K562 (cell line): ENCODE measurements around the gene MCL1. TPM values are rescaled to one million over a fixed set of nuclear protein-coding genes. Genes with fewer than 3 reads are reported as not detected.

Experiments
- BHLHE40 ChIP-seq: IDR thresholded peaks from 2 replicates; pipeline ENCODE4 v1.6.1; 2011; ENCODE audit warnings: low read length, improper control_type of control experiment
- CBX8 ChIP-seq: fragments of 200-600 bp; sonication (generic); IDR thresholded peaks from 2 replicates; pipeline ENCODE4 v1.6.1; 2012; ENCODE audit warnings: borderline replicate concordance, mixed run types, low read depth, mild to moderate bottlenecking, moderate library complexity, mixed read lengths, low read length, control low read depth, inconsistent platforms; ENCODE audit not compliant: poor library complexity, severe bottlenecking; ENCODE audit errors: extremely low read depth
- CCAR2 ChIP-seq: fragments of 200-400 bp; formaldehyde crosslinking; IDR thresholded peaks from 2 replicates; pipeline ENCODE4 v1.6.1; 2017; ENCODE audit warnings: mild to moderate bottlenecking, low read depth, low read length
- DIDO1 ChIP-seq: fragments of 450-650 bp; IDR thresholded peaks from 2 replicates; pipeline ENCODE4 v1.6.1; 2016; ENCODE audit warnings: low read depth, missing biosample characterization, missing genetic modification characterization
- ELK1 ChIP-seq: sonication (generic); formaldehyde crosslinking; IDR thresholded peaks from 2 replicates; pipeline ENCODE4 v1.8.1; 2022; ENCODE audit warnings: missing genetic modification reagents
- ELK3 ChIP-seq: fragments of 450-650 bp; formaldehyde crosslinking; IDR thresholded peaks from 2 replicates; pipeline ENCODE4 v1.4.0; 2020; ENCODE audit warnings: mild to moderate bottlenecking
- FUS ChIP-seq: fragments of 200-400 bp; formaldehyde crosslinking; optimal IDR thresholded peaks from 2 replicates; pipeline ENCODE3; 2017; ENCODE audit warnings: low read depth, low read length
- GTF3C2 ChIP-seq: IDR thresholded peaks from 3 replicates; pipeline ENCODE4 v1.6.1; 2011; ENCODE audit warnings: borderline replicate concordance, mild to moderate bottlenecking, moderate library complexity; ENCODE audit not compliant: insufficient read length; ENCODE audit errors: extremely low read depth
- HDAC6 ChIP-seq: IDR thresholded peaks from 2 replicates; pipeline ENCODE4 v1.6.1; 2012; ENCODE audit warnings: low read depth, mild to moderate bottlenecking, control low read depth, inconsistent platforms, low read length, moderate library complexity
- JUND ChIP-seq, 2 experiments: IDR thresholded peaks; 2 replicates in 1 of 2; 3 replicates in 1 of 2; pipeline ENCODE4 v1.6.1; 2011; ENCODE audit warnings: borderline replicate concordance in 2 of 2, low read depth in 2 of 2, low read length in 2 of 2, improper control_type of control experiment in 1 of 2, missing biosample characterization in 1 of 2, missing genetic modification characterization in 1 of 2, missing genetic modification reagents in 1 of 2
- PHF20 ChIP-seq: fragments of 450-650 bp; IDR thresholded peaks from 2 replicates; pipeline ENCODE4 v1.6.1; 2018; ENCODE audit not compliant: partially characterized antibody
- RUNX1 ChIP-seq: sonication (generic); IDR thresholded peaks from 2 replicates; pipeline ENCODE4 v1.6.1; 2016; ENCODE audit warnings: antibody characterized with exemption, low read depth
- SREBF2 ChIP-seq: sonication (generic); formaldehyde crosslinking; IDR thresholded peaks from 2 replicates; pipeline ENCODE4 v1.4.0; 2020; ENCODE audit warnings: mild to moderate bottlenecking, missing genetic modification reagents
- THRA ChIP-seq: fragments of 450-650 bp; IDR thresholded peaks from 2 replicates; pipeline ENCODE4 v1.6.1; 2017; ENCODE audit warnings: mild to moderate bottlenecking, moderate library complexity
- ZBTB5 ChIP-seq: fragments of 450-650 bp; IDR thresholded peaks from 2 replicates; pipeline ENCODE4 v1.6.1; 2017; ENCODE audit warnings: antibody characterized with exemption
- ZNF511 ChIP-seq: sonication (generic); formaldehyde crosslinking; IDR thresholded peaks from 2 replicates; pipeline ENCODE4 v1.8.0; 2022; ENCODE audit warnings: mild to moderate bottlenecking, missing genetic modification reagents
- ZZZ3 ChIP-seq: fragments of 450-650 bp; IDR thresholded peaks from 2 replicates; pipeline ENCODE4 v1.6.1; 2016; ENCODE audit warnings: antibody characterized with exemption, mild to moderate bottlenecking, moderate library complexity
- polyA plus RNA-seq, 8 experiments: library from polyadenylated mRNA; depleted of rRNA in 4 of 8; stranded (reverse) in 5 of 8; unstranded in 3 of 8; fragments of >200 nt; fragmentation: Nextera tagmentation in 2 of 8; fragmentation: Illumina TruSeq in 1 of 8; extraction: Ambion mirVana in 2 of 8; extraction: Trizol in 1 of 8; gene quantifications; 2 replicates each; pipeline versions ENCODE4 v1.2.1 to v1.2.3, GENCODE V29; 2011 to 2014; ENCODE audit warnings: inconsistent platforms in 1 of 8, missing spikeins in 1 of 8
- total RNA-seq, 7 experiments: library from RNA; depleted of rRNA in 6 of 7; stranded (reverse); fragments of >200 nt in 6 of 7; fragmentation: Illumina TruSeq in 2 of 7; extraction: Trizol in 2 of 7; gene quantifications; 2 replicates each; pipeline versions ENCODE4 v1.2.1 to v1.2.3, GENCODE V29; 2011 to 2021; ENCODE audit warnings: low replicate concordance in 1 of 7

MCL1 gene
- total and polyA plus RNA-seq, 9 of the 15 experiments (the other 6 are each of a cell fraction or from before 2014, with no cell fraction given), result 27.1 to 224 (median 138) TPM

- TF ChIP-seq THRA (no peak), BHLHE40 (peak; percentile 51), SREBF2 (CRISPR knock-in tag) (no peak), ZNF511 (CRISPR knock-in tag) (no peak), GTF3C2 (no peak), PHF20 (no peak), ZZZ3 (no peak), HDAC6 (no peak), JUND (IDR thresholded peaks at IDR 0.05; ENCODE audit: borderline replicate concordance, low read depth, low read length) (peak; percentile 99), JUND (tag; IDR thresholded peaks at IDR 0.05; ENCODE audit: borderline replicate concordance, low read depth, low read length) (peak; percentile 99), FUS (no peak), CBX8 (no peak), RUNX1 (no peak), ELK1 (no peak), ZBTB5 (no peak), ELK3 (CRISPR knock-in tag) (0 out of 2 replicates have a peak, but pooled peaks have one; percentile 43), CCAR2 (no peak), DIDO1 (tag) (no peak)
Measured at GRCh38 chr1:150613061-150613920, 33.9 kb upstream of the MCL1 start (continued).
